ENCODE data around the gene TIFAB. TPM values are rescaled to one million over a fixed set of nuclear protein-coding genes. Genes with fewer than 3 reads are reported as not detected.

Gene TIFAB
- total RNA-seq, 4 donors from 2014 or later: 0.16 TPM; not detected in 3

DNA sequence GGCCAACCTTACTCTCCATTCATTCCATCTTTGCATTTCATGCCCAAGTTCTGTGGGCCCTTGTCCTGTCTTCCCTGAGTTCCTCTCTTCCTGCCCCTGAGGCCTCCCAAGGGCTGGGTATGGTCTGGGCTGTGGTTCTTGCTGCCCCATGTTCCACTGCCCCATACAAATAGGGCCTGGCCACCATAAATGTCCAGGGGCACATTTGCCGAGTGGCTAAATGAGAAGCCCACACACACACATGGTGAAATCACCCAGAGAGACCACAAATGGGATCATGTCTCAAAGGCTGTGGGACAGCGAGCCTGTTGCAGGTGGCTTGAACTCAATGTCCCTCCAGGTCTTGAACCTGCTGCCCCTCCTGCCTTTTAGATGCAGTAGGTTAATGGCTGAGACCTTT is 1.2 kb downstream of the TIFAB start:
- no peak for TF ChIP-seq CTCF (IDR thresholded peaks at IDR 0.05)
- no peak for TF ChIP-seq POLR2A (IDR thresholded peaks at IDR 0.05)
- no peak for TF ChIP-seq POLR2AphosphoS5 (IDR thresholded peaks at IDR 0.05)
- TF ChIP-seq EP300 (IDR thresholded peaks at IDR 0.05; ENCODE audit: low read depth): no peak
- H3K4me3 ChIP-seq: no peak overlapping the region
- intact Hi-C loops (cut with DNase I; ENCODE audit: low total_unique reads): no loop called here
- no peaks in the 10 kb centered on the region for H3K27me3 ChIP-seq
- H3K9me3 ChIP-seq: no peaks in the 10 kb centered on the region
- WGBS, 2 donors (ENCODE audit: low coverage in 1 of 2): 84% methylated on average over 2 of the region's 2 CpGs; no CpG with 5 or more reads in 1 of the 2 donors
- no peak overlapping the region for H3K27ac ChIP-seq
- H3K36me3 ChIP-seq: no peaks in the 10 kb centered on the region
- in situ Hi-C loops (cut with MboI; ENCODE audit: low pct_ligation_motif_present in 1 of 4, low pct_unique_long_range_greater_than_20kb in 1 of 4, low sequenced_read_pairs in 3 of 4): loop anchor here in 2 of 4 donors (25.0 kb wide), 1 partner anchor 386 kb away; the partner anchor contains the start of gene SLC25A48 (in 2 of the 2)
- no peak for DNase-seq
- no peaks in the 10 kb centered on the region for H3K4me1 ChIP-seq

DNA sequence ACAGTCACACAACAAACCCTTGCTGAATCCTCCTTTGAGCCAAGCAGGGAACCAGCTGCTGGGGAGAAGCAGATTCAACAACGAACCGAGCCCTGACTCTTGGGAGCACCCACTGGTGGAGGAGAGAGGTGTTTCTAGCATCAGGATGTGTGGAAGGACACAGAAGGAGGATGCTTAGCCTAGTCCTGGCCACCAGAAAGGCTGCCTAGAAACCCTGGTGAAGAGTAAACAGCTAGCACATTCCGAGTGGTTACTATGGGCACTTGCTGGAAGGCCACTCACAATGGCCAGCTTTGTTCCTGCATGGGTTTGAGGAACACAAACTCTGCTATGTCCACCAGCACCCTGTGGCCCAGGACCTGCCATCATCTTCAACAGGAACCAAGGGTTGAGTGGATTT is 1.8 kb downstream of the TIFAB start:
- Histone ChIP-seq H3K27me3 (no peaks in the 10 kb centered on the region), H3K4me3 (no peak overlapping the region), H3K4me1 (no peaks in the 10 kb centered on the region), H3K9me3 (no peaks in the 10 kb centered on the region), H3K27ac (no peak overlapping the region), H3K36me3 (no peaks in the 10 kb centered on the region)
- in situ Hi-C loops (cut with MboI; ENCODE audit: low pct_ligation_motif_present in 1 of 4, low pct_unique_long_range_greater_than_20kb in 1 of 4, low sequenced_read_pairs in 3 of 4): loop anchor here in 2 of 4 donors (25.0 kb wide), 1 partner anchor 387 kb away; the partner anchor contains the start of gene SLC25A48 (in 2 of the 2)
- intact Hi-C loops (cut with DNase I; ENCODE audit: low total_unique reads): no loop called here
- WGBS, 2 donors (ENCODE audit: low coverage in 1 of 2): 58% methylated on average over 3 of the region's 3 CpGs; no CpG with 5 or more reads in 1 of the 2 donors
- DNase-seq: no peak
- no peak for TF ChIP-seq POLR2AphosphoS5 (IDR thresholded peaks at IDR 0.05)
- TF ChIP-seq CTCF (IDR thresholded peaks at IDR 0.05): no peak
- no peak for TF ChIP-seq POLR2A (IDR thresholded peaks at IDR 0.05)
- TF ChIP-seq EP300 (IDR thresholded peaks at IDR 0.05; ENCODE audit: low read depth): no peak

DNA sequence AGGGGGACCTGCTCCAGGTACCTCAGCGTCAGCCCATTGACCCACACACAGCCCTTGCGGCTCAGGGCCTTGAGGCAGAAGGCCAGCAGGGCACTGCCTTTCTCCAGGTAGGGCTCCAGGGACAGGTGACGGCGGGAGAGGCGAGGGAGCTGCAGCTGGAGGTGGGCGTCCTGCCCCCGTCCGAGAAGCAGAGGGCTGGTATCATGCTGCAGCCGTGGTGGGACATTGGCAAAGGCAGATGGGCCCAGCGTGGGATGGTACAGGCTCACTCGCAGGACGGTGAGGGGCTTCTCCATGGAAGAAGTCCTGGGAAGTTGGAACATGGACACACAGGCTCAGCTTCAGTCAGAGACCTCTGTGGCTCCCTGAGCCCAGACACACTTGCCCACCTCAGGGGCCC is 2.5 kb downstream of the TIFAB start:
- no peaks in the 10 kb centered on the region for H3K4me1 ChIP-seq
- H3K4me3 ChIP-seq: no peak overlapping the region
- in situ Hi-C loops (cut with MboI; ENCODE audit: low pct_ligation_motif_present in 1 of 4, low pct_unique_long_range_greater_than_20kb in 1 of 4, low sequenced_read_pairs in 3 of 4): loop anchor here in 2 of 4 donors (25.0 kb wide), 1 partner anchor 388 kb away; the partner anchor contains the start of gene SLC25A48 (in 2 of the 2)
- no peak overlapping the region for H3K27ac ChIP-seq
- H3K9me3 ChIP-seq: no peaks in the 10 kb centered on the region
- intact Hi-C loops (cut with DNase I; ENCODE audit: low total_unique reads): no loop called here
- no peaks in the 10 kb centered on the region for H3K36me3 ChIP-seq
- DNase-seq: no peak
- no peaks in the 10 kb centered on the region for H3K27me3 ChIP-seq
- no peak for TF ChIP-seq POLR2AphosphoS5 (IDR thresholded peaks at IDR 0.05)
- TF ChIP-seq CTCF (IDR thresholded peaks at IDR 0.05): no peak
- TF ChIP-seq POLR2A (IDR thresholded peaks at IDR 0.05): no peak
- TF ChIP-seq EP300 (IDR thresholded peaks at IDR 0.05; ENCODE audit: low read depth): no peak
- WGBS, 2 donors (ENCODE audit: low coverage in 1 of 2): 90% methylated on average over 12 of the region's 12 CpGs; no CpG with 5 or more reads in 1 of the 2 donors

- TF ChIP-seq POLR2A (IDR thresholded peaks at IDR 0.05) (no peak), CTCF (IDR thresholded peaks at IDR 0.05) (no peak)
- WGBS, 2 donors (ENCODE audit: low coverage in 1 of 2): 74 to 85% methylated on average over 3 to 9 of the region's 9 CpGs
- H3K4me3 ChIP-seq: no peak overlapping the region
- no peaks in the 10 kb centered on the region for H3K36me3 ChIP-seq
- H3K9me3 ChIP-seq: no peaks in the 10 kb centered on the region
- DNase-seq: no peak
- H3K27me3 ChIP-seq: no peaks in the 10 kb centered on the region
- intact Hi-C loops (cut with DNase I; ENCODE audit: low total_unique reads) (no loop called here), in situ Hi-C loops (cut with MboI; ENCODE audit: low pct_ligation_motif_present in 1 of 4, low pct_unique_long_range_greater_than_20kb in 1 of 4, low sequenced_read_pairs in 3 of 4) (no loop called here)
- H3K4me1 ChIP-seq: no peaks in the 10 kb centered on the region
- H3K27ac ChIP-seq: no peak overlapping the region
These were observed 3.2 kb downstream of the TIFAB start for GRCh38 chr5:135448791-135449507.

All from transverse colon (tissue), 4 donors.